NOMO-1 (cell line): Measurements from ENCODE around the gene GALNT9.
"Not testable (repeated sequence)": the region's sequence is repeated elsewhere in the genome, so short reads cannot be mapped to it uniquely, and the experiment has no call there.

ENCODE experiments used
- DNase-seq, 2 experiments: peaks; one replicate each; lab custom pipeline; 2025; ENCODE audit not compliant: unreplicated experiment in 2 of 2; lab: John Stamatoyannopoulos, UW

Gene GALNT9

DNA sequence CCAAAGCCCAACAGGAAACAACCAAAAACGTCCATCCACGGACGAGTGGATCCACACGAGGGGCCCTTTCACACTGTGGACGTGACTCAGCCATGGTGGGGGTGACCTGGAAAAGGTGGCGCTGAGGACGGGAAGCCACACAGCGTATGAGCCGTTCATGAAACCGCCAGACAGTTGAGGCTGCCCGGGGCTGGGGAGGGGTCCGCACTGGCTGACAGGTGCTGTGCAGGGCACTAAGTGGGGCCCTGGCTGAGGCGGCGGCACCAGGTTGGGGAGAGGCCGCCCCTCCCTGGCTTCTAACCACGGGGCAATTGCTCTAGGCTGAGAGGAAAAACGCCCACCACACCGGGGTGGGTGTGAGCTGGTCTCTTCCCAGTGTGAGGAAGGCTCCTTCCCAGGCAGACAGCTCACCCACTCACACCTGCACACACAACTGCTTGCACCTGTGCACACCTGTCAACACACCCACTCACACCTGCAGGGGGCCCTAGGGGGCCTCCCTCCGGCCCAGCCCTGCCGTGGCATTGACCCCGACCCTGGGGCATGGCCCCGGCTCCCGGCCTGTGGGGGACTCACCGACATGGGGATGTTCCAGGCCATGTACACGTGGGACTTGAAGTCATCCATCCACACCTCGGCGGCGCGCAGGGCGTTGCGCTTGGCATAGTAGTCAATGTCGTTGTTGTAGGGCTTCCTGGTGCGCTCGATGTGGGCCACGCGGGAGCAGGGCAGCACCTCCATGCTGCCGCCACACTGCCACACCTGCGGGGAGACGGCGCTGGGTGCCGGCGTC lies 126.3 kb downstream of the GALNT9 start:
- DNase-seq, result no peak

- no peak for DNase-seq
Observed at GRCh38 chr12:132201391-132202120, 127.8 kb downstream of the GALNT9 start.

GRCh38 chr12:132200800-132201199 lies 128.6 kb downstream of the GALNT9 start:
- no peak for DNase-seq

DNA sequence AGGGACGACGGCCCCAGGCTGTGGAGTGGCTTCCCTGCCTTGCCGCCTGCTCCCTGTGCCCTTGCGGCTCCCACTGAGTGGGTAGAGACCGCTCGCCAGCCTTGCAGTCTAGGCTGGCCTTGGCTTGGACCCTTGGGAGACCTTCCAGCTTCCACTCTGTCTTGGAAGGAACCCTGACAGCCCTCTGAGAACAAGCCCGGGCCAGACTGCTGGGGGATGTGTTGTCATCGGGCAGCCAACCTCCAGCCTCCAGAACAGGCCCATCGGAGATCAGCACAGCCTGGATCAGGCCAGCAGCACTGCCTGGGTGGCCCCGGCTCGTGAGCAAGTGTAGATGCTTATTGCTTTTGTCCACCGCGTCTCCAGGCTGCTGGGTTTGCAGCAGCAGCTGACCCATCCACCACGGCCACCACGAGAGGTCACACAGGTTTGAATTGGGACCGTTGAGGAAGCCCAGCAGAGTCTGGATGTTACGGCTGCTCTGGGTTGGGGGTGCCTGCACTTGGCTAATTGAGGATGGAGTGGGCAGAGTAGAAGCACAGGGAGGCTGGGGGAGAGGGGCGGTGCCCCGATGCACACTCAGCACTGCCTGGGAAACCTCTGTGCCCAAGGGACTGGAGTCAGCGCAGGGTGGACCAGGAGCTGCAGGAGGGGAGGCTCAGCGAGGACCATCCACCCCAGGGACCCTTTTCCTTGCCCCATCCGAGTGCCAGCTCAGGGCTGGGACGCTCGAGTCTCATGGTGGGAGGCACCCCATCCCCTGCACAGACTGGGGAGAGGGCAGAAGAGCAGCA lies 129.7 kb downstream of the GALNT9 start:
- DNase-seq, result no peak

GRCh38 chr12:132199101-132199500 lies 130.3 kb downstream of the GALNT9 start:
- no peak for DNase-seq

DNA sequence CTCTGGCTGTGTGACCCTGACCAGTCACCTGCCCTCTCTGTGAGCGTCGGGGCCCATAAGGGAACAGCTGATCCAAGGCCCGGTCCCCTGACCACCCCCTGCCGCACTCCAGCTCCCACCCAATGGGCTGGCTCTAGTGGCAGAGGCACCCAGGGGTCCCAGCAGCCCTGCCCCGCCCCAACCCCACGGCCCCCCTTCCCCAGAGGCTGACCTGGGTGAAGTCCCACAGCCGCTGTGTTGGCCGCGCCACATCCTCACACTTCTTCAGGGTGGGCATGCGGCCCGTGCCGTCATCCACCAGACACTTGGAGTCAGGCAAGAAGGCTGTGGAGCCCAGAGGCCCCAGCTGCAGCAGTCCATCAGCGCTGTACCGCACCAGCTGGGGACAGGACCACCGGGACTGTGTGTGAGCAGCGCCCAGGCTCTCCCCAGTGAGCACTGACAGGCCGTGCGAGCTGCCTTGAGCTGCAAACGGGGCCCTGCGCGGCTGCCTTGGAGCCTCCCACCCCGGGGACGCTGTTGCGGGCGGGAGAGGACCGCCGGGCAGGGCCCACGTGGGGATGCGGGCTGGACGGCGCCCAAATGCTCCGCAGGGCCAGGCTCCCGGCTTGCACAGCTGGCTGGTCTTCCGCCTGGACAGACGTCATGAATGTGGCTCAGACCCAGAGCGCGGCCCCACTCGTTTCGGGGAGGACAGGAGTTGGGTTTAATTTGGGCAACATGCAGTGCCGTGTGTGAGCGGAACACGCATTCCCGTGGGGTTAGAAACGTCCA lies 131.6 kb downstream of the GALNT9 start:
- DNase-seq, result no peak

GRCh38 chr12:132196873-132197390 lies 132.5 kb downstream of the GALNT9 start:
- DNase-seq, result no peak

- DNase-seq, result no peak
Observed at GRCh38 chr12:132196038-132196872, 133.1 kb downstream of the GALNT9 start.

GRCh38 chr12:132195242-132195641 lies 134.1 kb downstream of the GALNT9 start:
- DNase-seq, result not testable (repeated sequence)

- DNase-seq, result no peak
Observed at GRCh38 chr12:132194556-132194955, 134.8 kb downstream of the GALNT9 start.

GRCh38 chr12:132194056-132194455 lies 135.3 kb downstream of the GALNT9 start:
- DNase-seq, result no peak

DNA sequence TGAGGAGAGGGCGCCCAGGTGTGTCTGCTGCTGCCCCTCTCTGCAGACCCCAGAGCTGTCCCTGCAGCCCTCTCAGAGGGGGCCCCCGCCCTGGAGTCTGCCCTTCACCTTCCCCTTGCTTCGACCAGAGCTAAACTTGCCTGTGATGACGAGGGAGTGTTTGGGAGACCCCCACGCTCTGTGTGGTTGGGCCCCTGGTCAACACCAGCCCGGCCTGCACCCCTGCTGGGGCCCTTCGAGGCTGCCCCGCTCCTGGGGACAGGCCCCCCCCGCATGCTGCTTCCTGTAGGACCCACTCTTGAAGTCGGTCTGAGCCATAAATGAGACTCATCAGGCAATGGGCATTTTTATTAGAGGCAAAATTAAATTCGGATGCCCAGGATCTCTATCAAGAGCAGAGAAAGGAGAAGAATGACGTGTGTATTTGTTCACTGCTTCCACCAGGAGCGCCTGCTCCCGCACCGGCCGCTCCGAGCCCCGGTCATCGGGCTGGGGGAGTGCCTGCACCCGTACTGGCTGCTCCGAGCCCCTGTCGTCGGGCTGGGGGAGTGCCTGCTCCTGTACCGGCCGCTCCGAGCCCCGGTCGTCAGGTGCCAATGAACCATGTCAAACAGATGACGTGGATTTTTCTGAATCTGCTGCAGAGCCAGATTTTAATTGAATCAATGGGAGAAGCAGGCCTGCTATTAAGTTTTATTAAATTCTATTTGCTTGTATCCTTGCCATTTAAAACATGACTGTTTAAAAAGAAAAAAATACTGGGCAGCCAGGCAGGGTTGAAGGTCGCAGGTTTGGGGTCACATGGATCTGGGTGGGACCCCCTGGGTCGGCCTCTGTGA lies 137.5 kb downstream of the GALNT9 start:
- DNase-seq, result no peak

- no peak for DNase-seq
Observed at GRCh38 chr12:132190834-132191500, 138.4 kb downstream of the GALNT9 start.

- DNase-seq, result peak in 1 of 2 experiments; percentile 37
Observed at GRCh38 chr12:132190012-132190755, 139.2 kb downstream of the GALNT9 start.

DNA sequence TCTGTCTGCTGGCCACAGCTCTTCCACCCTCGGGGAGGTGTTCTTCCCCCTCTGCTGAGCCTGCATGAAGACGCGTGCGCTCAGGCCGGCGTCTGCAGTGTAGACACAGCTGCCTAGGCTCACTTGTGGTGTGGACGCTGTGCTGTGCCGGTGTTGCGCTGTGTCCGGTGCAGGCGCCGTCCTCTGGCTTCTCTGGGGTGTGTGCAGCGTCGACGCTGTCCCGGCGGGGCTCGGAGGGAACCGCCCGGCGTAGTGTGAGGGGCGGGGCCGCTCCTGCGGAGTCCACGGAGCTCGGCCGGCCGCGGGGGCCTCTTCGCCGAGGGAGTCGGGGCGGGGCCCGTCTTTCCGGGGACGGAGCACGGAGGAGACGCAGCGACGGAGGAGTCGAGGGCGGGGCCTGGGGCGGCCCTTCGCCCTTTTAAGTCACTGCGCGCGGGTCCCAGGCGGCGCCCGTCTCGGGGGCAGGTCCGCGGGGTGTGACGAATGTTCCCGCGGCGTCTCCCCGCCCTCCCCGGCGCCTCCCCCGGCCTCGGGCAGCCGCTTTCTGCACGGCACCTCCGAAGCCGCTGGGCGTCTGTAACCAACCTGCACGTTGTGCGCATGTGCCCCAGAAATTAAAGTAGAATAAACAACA lies 139.9 kb downstream of the GALNT9 start:
- peak; percentile 94 to 97 for DNase-seq

GRCh38 chr12:132188916-132189325 lies 140.5 kb downstream of the GALNT9 start:
- no peak for DNase-seq

- no peak for DNase-seq
Observed at GRCh38 chr12:132188451-132188901, 140.9 kb downstream of the GALNT9 start.
